Activated CD8-positive, alpha-beta T cell treated with anti-CD3 and anti-CD28 coated beads, Interleukin-2, amount 10 ng/mL, durations not matched to agents 7 days and 5 days (primary cell): ENCODE results near the gene SPX. TPM values are rescaled to one million over a fixed set of nuclear protein-coding genes. Genes with fewer than 3 reads are reported as not detected.

ENCODE experiments used
- ATAC-seq: fragments of 150-1000 bp; cut with Tn5 transposase; one replicate; pipeline ENCODE4 v1.10.0; 2021; ENCODE audit warnings: moderate library complexity
- CTCF ChIA-PET: fragments of 350-600 bp; sonication (Branson Sonifier 250); formaldehyde crosslinking; loops from one replicate; lab custom pipeline; 2021; ENCODE audit warnings: antibody characterized with exemption; lab: Charles Lee
- POLR2A ChIA-PET: fragments of 350-600 bp; sonication (Branson Sonifier 250); formaldehyde crosslinking; loops from one replicate; lab custom pipeline; 2021; ENCODE audit warnings: antibody characterized with exemption; lab: Charles Lee
- DNase-seq: peaks from one replicate; pipeline ENCODE4 v3.0.0-alpha.2; 2020
- H3K27ac Mint-ChIP-seq: one replicate; pipeline ENCODE4 v1.8.0; 2021; ENCODE audit warnings: mild to moderate bottlenecking, mixed read lengths
- H3K27me3 Mint-ChIP-seq: one replicate; pipeline ENCODE4 v1.8.0; 2021; ENCODE audit warnings: low read depth, mixed read lengths
- H3K36me3 Mint-ChIP-seq: one replicate; pipeline ENCODE4 v1.8.0; 2021; ENCODE audit warnings: low read depth, mixed read lengths
- H3K4me1 Mint-ChIP-seq: one replicate; pipeline ENCODE4 v1.8.0; 2021; ENCODE audit warnings: low read depth, mixed read lengths
- H3K4me3 Mint-ChIP-seq: one replicate; pipeline ENCODE4 v1.8.0; 2021; ENCODE audit warnings: mild to moderate bottlenecking, mixed read lengths
- H3K9me3 Mint-ChIP-seq: one replicate; pipeline ENCODE4 v1.8.0; 2022; ENCODE audit warnings: mixed read lengths; ENCODE audit not compliant: insufficient read depth
- total RNA-seq, 2 experiments: library from RNA; stranded (reverse); gene quantifications; one replicate each; pipeline ENCODE4 v1.2.3, GENCODE V29; 2021

The SPX gene
- total RNA-seq, 2 experiments from 2014 or later, result not detected

- CTCF ChIA-PET, result interaction anchor here (1.0 kb wide), 1 partner anchor 10 kb away, joined by 3 read pairs; no protein-coding TSS in a partner anchor
- no peak for ATAC-seq
Measured at GRCh38 chr12:21538061-21538653, 12.1 kb downstream of the SPX start.

GRCh38 chr12:21539797-21540196 is 13.7 kb downstream of the SPX start:
- Mint-ChIP-seq H3K4me1 (no peaks in the 10 kb centered on the region), H3K27me3 (peaks cover 3% of the 10 kb centered on the region), H3K4me3 (no peak overlapping the region), H3K36me3 (no peaks in the 10 kb centered on the region), H3K9me3 (no peaks in the 10 kb centered on the region), H3K27ac (no peak overlapping the region)
- DNase-seq, result no peak
- CTCF ChIA-PET, result no interaction called here
- ATAC-seq, result no peak
- POLR2A ChIA-PET, result no interaction called here

More at GRCh38 chr12:21538061-21538653, 12.1 kb downstream of the SPX start:
- Mint-ChIP-seq H3K4me1 (no peaks in the 10 kb centered on the region), H3K36me3 (no peaks in the 10 kb centered on the region), H3K27ac (no peak overlapping the region), H3K9me3 (no peaks in the 10 kb centered on the region), H3K4me3 (no peak overlapping the region), H3K27me3 (peaks cover 4% of the 10 kb centered on the region)
- no peak for DNase-seq
- POLR2A ChIA-PET, result no interaction called here

- Mint-ChIP-seq H3K4me3 (no peak overlapping the region), H3K9me3 (no peaks in the 10 kb centered on the region), H3K27ac (no peak overlapping the region), H3K4me1 (no peaks in the 10 kb centered on the region), H3K36me3 (no peaks in the 10 kb centered on the region), H3K27me3 (peaks cover 2% of the 10 kb centered on the region)
- DNase-seq (no peak), ATAC-seq (no peak)
- CTCF ChIA-PET, result no interaction called here
- POLR2A ChIA-PET, result interaction anchor here (1.0 kb wide), 1 partner anchor 40 kb away, joined by 3 read pairs; the partner anchor contains the start of genes GOLT1B and RECQL
Measured at GRCh38 chr12:21541773-21542172, 15.7 kb downstream of the SPX start.

- Mint-ChIP-seq H3K9me3 (no peaks in the 10 kb centered on the region), H3K4me1 (no peaks in the 10 kb centered on the region), H3K4me3 (no peak overlapping the region), H3K36me3 (no peaks in the 10 kb centered on the region), H3K27me3 (peaks cover 2% of the 10 kb centered on the region), H3K27ac (no peak overlapping the region)
- no peak for ATAC-seq
- DNase-seq, result no peak
- POLR2A ChIA-PET, result interaction anchor here (1.0 kb wide), 1 partner anchor 41 kb away, joined by 3 read pairs; the partner anchor contains the start of genes GOLT1B and RECQL
- CTCF ChIA-PET, result interaction anchor here (1.2 kb wide), 1 partner anchor 15 kb away, joined by 3 read pairs; no protein-coding TSS in a partner anchor
Measured at GRCh38 chr12:21542403-21542802, 16.3 kb downstream of the SPX start.

- Mint-ChIP-seq H3K4me3 (no peak overlapping the region), H3K27me3 (peaks cover 2% of the 10 kb centered on the region), H3K36me3 (no peaks in the 10 kb centered on the region), H3K4me1 (no peaks in the 10 kb centered on the region), H3K27ac (no peak overlapping the region), H3K9me3 (no peaks in the 10 kb centered on the region)
- no peak for DNase-seq
- ChIA-PET POLR2A (no interaction called here), CTCF (interaction anchor here (1.0 to 1.2 kb wide), 2 partner anchors 16 to 137 kb away, joined by 3 read pairs; no protein-coding TSS in a partner anchor)
- no peak for ATAC-seq
Measured at GRCh38 chr12:21543151-21543550, 17.1 kb downstream of the SPX start.

- ChIA-PET POLR2A (no interaction called here), CTCF (no interaction called here)
- Mint-ChIP-seq H3K27me3 (peaks cover 2% of the 10 kb centered on the region), H3K4me3 (no peak overlapping the region), H3K4me1 (no peaks in the 10 kb centered on the region), H3K36me3 (no peaks in the 10 kb centered on the region), H3K27ac (no peak overlapping the region), H3K9me3 (no peaks in the 10 kb centered on the region)
- no peak for DNase-seq
- no peak for ATAC-seq
Measured at GRCh38 chr12:21545557-21545956, 19.5 kb downstream of the SPX start.

- POLR2A ChIA-PET, result no interaction called here
- H3K27ac Mint-ChIP-seq, result no peak overlapping the region
- ATAC-seq (no peak), DNase-seq (no peak)
- peaks cover 2% of the 10 kb centered on the region for H3K27me3 Mint-ChIP-seq
- no peaks in the 10 kb centered on the region for H3K36me3 Mint-ChIP-seq
- CTCF ChIA-PET, result no interaction called here
- no peaks in the 10 kb centered on the region for H3K4me1 Mint-ChIP-seq
- no peaks in the 10 kb centered on the region for H3K9me3 Mint-ChIP-seq
- H3K4me3 Mint-ChIP-seq, result no peak overlapping the region
Measured at GRCh38 chr12:21546716-21547115, 20.6 kb downstream of the SPX start.

- CTCF ChIA-PET, result no interaction called here
- no peak for DNase-seq
Measured at GRCh38 chr12:21547437-21547836, 21.3 kb downstream of the SPX start.

GRCh38 chr12:21551841-21552465 is 25.9 kb downstream of the SPX start:
- no peak for DNase-seq
- Mint-ChIP-seq H3K4me1 (no peaks in the 10 kb centered on the region), H3K27me3 (no peaks in the 10 kb centered on the region), H3K9me3 (no peaks in the 10 kb centered on the region), H3K4me3 (no peak overlapping the region), H3K27ac (no peak overlapping the region), H3K36me3 (no peaks in the 10 kb centered on the region)
- ChIA-PET CTCF (no interaction called here), POLR2A (no interaction called here)
- ATAC-seq, result no peak

More at GRCh38 chr12:21547437-21547836, 21.3 kb downstream of the SPX start:
- H3K4me1 Mint-ChIP-seq, result no peaks in the 10 kb centered on the region
- H3K9me3 Mint-ChIP-seq, result no peaks in the 10 kb centered on the region
- peaks cover 2% of the 10 kb centered on the region for H3K27me3 Mint-ChIP-seq
- no peak for ATAC-seq
- POLR2A ChIA-PET, result no interaction called here
- no peak overlapping the region for H3K4me3 Mint-ChIP-seq
- H3K27ac Mint-ChIP-seq, result no peak overlapping the region
- H3K36me3 Mint-ChIP-seq, result no peaks in the 10 kb centered on the region

GRCh38 chr12:21552635-21553328 is 26.7 kb downstream of the SPX start:
- Mint-ChIP-seq H3K36me3 (no peaks in the 10 kb centered on the region), H3K4me3 (no peak overlapping the region), H3K9me3 (no peaks in the 10 kb centered on the region), H3K27me3 (no peaks in the 10 kb centered on the region), H3K27ac (no peak overlapping the region), H3K4me1 (no peaks in the 10 kb centered on the region)
- DNase-seq (no peak), ATAC-seq (no peak)
- POLR2A ChIA-PET, result no interaction called here
- CTCF ChIA-PET, result no interaction called here

GRCh38 chr12:21553329-21553675 is 27.2 kb downstream of the SPX start:
- ATAC-seq (no peak), DNase-seq (no peak)
- H3K27me3 Mint-ChIP-seq, result no peaks in the 10 kb centered on the region
- H3K4me3 Mint-ChIP-seq, result no peak overlapping the region
- POLR2A ChIA-PET, result no interaction called here
- no peaks in the 10 kb centered on the region for H3K4me1 Mint-ChIP-seq
- no peaks in the 10 kb centered on the region for H3K36me3 Mint-ChIP-seq
- CTCF ChIA-PET, result no interaction called here
- H3K9me3 Mint-ChIP-seq, result no peaks in the 10 kb centered on the region
- no peak overlapping the region for H3K27ac Mint-ChIP-seq

GRCh38 chr12:21558100-21558679 is 32.1 kb downstream of the SPX start:
- Mint-ChIP-seq H3K4me3 (no peak overlapping the region), H3K36me3 (no peaks in the 10 kb centered on the region), H3K27ac (no peak overlapping the region), H3K9me3 (no peaks in the 10 kb centered on the region), H3K27me3 (no peaks in the 10 kb centered on the region), H3K4me1 (no peaks in the 10 kb centered on the region)
- no peak for DNase-seq
- ATAC-seq, result no peak
- ChIA-PET CTCF (interaction anchor here (1.8 kb wide), 1 partner anchor 8 kb away, joined by 6 read pairs; no protein-coding TSS in a partner anchor), POLR2A (no interaction called here)
